K562 (cell line): ENCODE results near the gene TAL1. TPM values are rescaled to one million over a fixed set of nuclear protein-coding genes. Genes with fewer than 3 reads are reported as not detected.

ENCODE experiments used
- E4F1 ChIP-seq: fragments of 250-450 bp; sonication (Bioruptor Pico); IDR thresholded peaks from 2 replicates; pipeline ENCODE4 v1.5.0; 2021; ENCODE audit warnings: mild to moderate bottlenecking, borderline replicate concordance
- EP300 ChIP-seq: IDR thresholded peaks from 2 replicates; pipeline ENCODE4 v1.6.1; 2012; ENCODE audit warnings: low read length, improper control_type of control experiment
- FOXP4 ChIP-seq: sonication (generic); formaldehyde crosslinking; IDR thresholded peaks from 2 replicates; pipeline ENCODE4 v1.8.0; 2022; ENCODE audit warnings: mild to moderate bottlenecking, missing genetic modification reagents, borderline replicate concordance
- HDAC6 ChIP-seq: IDR thresholded peaks from 2 replicates; pipeline ENCODE4 v1.6.1; 2012; ENCODE audit warnings: low read depth, mild to moderate bottlenecking, control low read depth, inconsistent platforms, low read length, moderate library complexity
- MAZ ChIP-seq, 2 experiments: fragments of 450-650 bp in 1 of 2; sonication (generic) in 1 of 2; formaldehyde crosslinking; IDR thresholded peaks in 1 of 2; conservative IDR thresholded peaks in 1 of 2; 2 replicates each; pipeline versions ENCODE4 v1.4.0 to v1.5.0; 2020; ENCODE audit warnings: mild to moderate bottlenecking in 1 of 2, missing genetic modification reagents in 1 of 2
- MTA1 ChIP-seq: fragments of 450-650 bp; IDR thresholded peaks from 2 replicates; pipeline ENCODE4 v1.6.1; 2017; ENCODE audit warnings: borderline replicate concordance
- NR0B1 ChIP-seq: fragments of 450-650 bp; IDR thresholded peaks from one replicate; pipeline ENCODE4 v1.6.1; 2018; ENCODE audit warnings: mild to moderate bottlenecking, moderate library complexity; ENCODE audit not compliant: partially characterized antibody
- TEAD4 ChIP-seq, 2 experiments: sonication (generic) in 1 of 2; formaldehyde crosslinking in 1 of 2; IDR thresholded peaks; 2 replicates each; pipeline versions ENCODE4 v1.6.1 to v1.8.0; 2012 to 2022; ENCODE audit warnings: borderline replicate concordance in 1 of 2, inconsistent platforms in 1 of 2, low read length in 1 of 2, mild to moderate bottlenecking in 1 of 2, missing genetic modification reagents in 1 of 2
- ZKSCAN8 ChIP-seq: fragments of 200-800 bp; sonication (Bioruptor generic); IDR thresholded peaks from 2 replicates; pipeline ENCODE4 v1.6.1; 2016; ENCODE audit warnings: missing genetic modification characterization, missing compliant biosample characterization
- ZNF407 ChIP-seq: fragments of 450-650 bp; IDR thresholded peaks from 2 replicates; pipeline ENCODE4 v1.6.1; 2016; ENCODE audit warnings: low read depth
- ZNF785 ChIP-seq: fragments of 250-450 bp; sonication (Bioruptor Pico); IDR thresholded peaks from 2 replicates; pipeline ENCODE4 v1.4.0; 2020; ENCODE audit warnings: mild to moderate bottlenecking
- polyA plus RNA-seq, 8 experiments: library from polyadenylated mRNA; depleted of rRNA in 4 of 8; stranded (reverse) in 5 of 8; unstranded in 3 of 8; fragments of >200 nt; fragmentation: Nextera tagmentation in 2 of 8; fragmentation: Illumina TruSeq in 1 of 8; extraction: Ambion mirVana in 2 of 8; extraction: Trizol in 1 of 8; gene quantifications; 2 replicates each; pipeline versions ENCODE4 v1.2.1 to v1.2.3, GENCODE V29; 2011 to 2014; ENCODE audit warnings: inconsistent platforms in 1 of 8, missing spikeins in 1 of 8
- total RNA-seq, 7 experiments: library from RNA; depleted of rRNA in 6 of 7; stranded (reverse); fragments of >200 nt in 6 of 7; fragmentation: Illumina TruSeq in 2 of 7; extraction: Trizol in 2 of 7; gene quantifications; 2 replicates each; pipeline versions ENCODE4 v1.2.1 to v1.2.3, GENCODE V29; 2011 to 2021; ENCODE audit warnings: low replicate concordance in 1 of 7

TAL1 gene
- total and polyA plus RNA-seq, 9 of the 15 experiments (the other 6 are each of a cell fraction or from before 2014, with no cell fraction given) = 18.5 to 106 (median 59.7) TPM

GRCh38 chr1:47181955-47182675 lies 49.9 kb downstream of the TAL1 start (continued):
- TF ChIP-seq E4F1 (CRISPR knock-in tag) (no peak), TEAD4 (IDR thresholded peaks at IDR 0.05; ENCODE audit: low read length) (no peak), TEAD4 (CRISPR knock-in tag; IDR thresholded peaks at IDR 0.05; ENCODE audit: borderline replicate concordance) (no peak), MTA1 (peak; percentile 37; the same call in 1 of the 2 replicates), MAZ (CRISPR knock-in tag; conservative IDR thresholded peaks at IDR 0.05 in 1 of 2, IDR thresholded peaks at IDR 0.05 in 1 of 2) (no peak), FOXP4 (CRISPR knock-in tag) (no peak), NR0B1 (no peak), ZNF785 (CRISPR knock-in tag) (no peak), ZNF407 (no peak), ZKSCAN8 (CRISPR knock-in tag) (no peak), EP300 (peak; percentile 69), HDAC6 (no peak)
